NCI-H2171 (cell line): ENCODE measurements around the gene WDR86.

Experiments
- DNase-seq: peaks from one replicate; lab custom pipeline; 2025; lab: John Stamatoyannopoulos, UW

WDR86 gene

DNA sequence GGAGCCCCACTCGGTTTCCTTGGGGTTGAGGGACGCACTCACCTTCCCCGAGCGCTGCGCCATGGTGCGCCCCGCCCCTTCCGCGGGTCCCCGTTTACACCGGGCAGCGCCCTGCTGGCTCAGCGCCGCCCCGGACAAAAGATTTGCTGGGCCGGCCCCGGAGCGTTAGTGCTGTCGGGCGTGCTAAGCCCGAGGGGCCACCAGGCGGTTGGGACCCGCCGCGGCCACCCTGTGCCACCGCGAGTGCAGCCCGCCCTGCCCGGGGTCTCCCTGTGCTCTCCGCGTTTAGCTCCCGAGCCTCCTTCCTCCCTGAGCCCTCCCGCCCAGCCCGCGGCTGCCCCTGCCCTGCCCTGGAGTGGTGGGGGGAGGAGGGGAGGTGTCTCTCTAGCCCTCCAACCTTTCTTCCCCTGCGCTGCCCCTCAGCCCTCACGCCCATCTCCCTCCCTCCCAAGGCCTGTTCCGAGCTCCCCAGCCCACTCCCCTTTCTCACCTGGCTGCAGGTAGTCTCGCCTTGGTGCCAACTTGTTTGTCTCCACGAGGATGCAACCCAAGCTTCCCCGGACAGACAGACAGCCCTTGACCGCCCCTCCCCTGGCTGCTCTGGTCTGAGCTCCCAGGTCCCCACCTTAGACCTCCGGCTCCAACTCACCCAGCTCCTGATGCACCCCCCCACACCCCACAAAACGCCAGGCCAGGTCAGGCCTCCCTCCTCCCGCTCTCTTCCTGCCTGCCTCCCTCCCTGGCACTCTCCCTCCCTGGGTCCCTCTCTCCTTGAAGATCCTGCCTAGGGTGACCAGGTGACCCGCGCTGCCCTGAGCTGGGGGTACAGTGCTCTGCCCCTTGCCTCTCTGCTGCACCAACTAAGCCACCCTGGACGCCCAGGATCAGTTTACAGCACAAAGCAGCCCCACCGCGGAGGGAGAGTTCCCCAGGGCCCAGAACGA is 30.3 kb upstream of the WDR86 start, which contains the start of gene CRYGN:
Gene CRYGN (minus strand): TSS at position 287 of the 944 bp plus-strand sequence. CDS start 224 bp downstream, at position 63.
- DNase-seq, result no peak

GRCh38 chr7:151438864-151439601 is 29.2 kb upstream of the WDR86 start:
- no peak for DNase-seq

- no peak for DNase-seq
Observed at GRCh38 chr7:151437866-151438516, 28.2 kb upstream of the WDR86 start.

GRCh38 chr7:151437159-151437553 is 27.3 kb upstream of the WDR86 start:
- no peak for DNase-seq

DNA sequence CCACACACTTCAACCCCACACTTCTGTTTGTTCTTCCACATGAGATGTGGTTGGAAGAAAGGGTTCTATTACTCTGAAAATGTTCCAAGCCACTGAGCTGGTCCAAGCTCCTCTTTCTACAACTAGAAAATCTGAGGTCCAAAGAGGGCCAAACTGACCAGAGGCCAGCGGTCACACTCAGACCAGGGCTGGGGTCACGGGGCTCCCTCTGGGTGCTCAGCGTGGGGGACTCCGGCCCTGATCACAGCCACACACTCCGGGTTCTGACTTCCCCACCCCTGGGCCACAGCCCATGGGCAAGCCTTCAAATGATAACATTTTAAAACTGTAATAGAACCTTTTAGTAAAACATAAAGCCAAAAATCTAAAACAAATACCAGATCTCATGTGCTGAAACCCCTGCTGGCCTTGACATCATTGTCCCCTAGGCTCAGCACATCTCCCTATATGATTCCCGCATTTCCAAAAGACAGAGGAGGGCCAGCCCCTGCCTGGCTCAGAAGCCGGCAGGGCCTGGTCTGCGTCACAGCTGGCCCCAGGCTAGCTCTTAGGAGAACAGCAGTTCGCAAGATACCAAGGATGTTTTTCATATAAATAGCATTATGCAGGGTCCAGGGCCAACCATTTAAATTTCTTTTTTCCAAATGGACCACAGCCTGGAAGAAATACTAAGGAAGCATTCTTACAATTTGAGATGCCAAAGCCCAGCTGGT is 26.8 kb upstream of the WDR86 start:
- no peak for DNase-seq

GRCh38 chr7:151435971-151436370 is 26.1 kb upstream of the WDR86 start:
- DNase-seq, result no peak

DNA sequence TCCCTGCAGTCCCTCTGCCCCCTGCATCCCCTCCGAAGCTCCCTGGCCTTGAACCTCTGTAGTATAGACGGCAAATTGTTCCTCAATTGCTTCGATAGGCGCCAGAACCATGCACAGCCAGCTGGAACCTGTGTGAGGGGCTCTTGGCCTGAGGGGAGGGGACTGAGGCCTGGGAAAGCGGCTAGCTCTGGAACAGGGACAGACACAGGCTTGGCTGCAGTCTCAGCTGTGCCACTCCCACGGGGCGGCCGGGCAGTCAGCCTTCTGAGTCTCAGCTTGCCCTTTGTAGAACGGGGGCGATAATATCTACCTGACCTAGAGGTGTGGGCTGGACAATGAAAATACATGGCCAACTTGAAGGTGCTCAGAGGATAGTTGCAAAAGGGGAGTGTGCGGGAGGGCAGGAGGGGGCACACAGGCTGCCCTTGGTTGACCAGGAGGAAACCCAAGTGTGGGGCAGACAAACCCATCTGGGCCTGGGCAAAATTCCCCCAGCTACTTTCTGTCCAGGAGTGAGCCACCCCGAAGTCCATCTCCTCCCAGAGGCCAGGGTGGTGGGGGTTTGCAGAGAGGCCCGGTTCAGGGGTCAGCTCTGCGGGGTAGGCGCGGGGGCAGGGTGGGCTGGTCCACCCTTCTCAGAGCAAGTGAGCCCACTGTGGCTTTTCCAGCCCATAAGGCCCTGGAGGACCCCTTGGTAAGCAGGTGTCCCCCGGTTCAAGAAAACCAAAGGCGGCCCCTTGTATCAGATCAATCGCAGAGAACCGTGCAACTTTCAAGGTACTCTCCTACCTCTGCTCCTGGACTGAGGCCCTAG is 25.5 kb upstream of the WDR86 start:
- no peak for DNase-seq

GRCh38 chr7:151434549-151434948 is 24.7 kb upstream of the WDR86 start:
- DNase-seq, result no peak

GRCh38 chr7:151433721-151434400 is 24.0 kb upstream of the WDR86 start:
- no peak for DNase-seq

DNA sequence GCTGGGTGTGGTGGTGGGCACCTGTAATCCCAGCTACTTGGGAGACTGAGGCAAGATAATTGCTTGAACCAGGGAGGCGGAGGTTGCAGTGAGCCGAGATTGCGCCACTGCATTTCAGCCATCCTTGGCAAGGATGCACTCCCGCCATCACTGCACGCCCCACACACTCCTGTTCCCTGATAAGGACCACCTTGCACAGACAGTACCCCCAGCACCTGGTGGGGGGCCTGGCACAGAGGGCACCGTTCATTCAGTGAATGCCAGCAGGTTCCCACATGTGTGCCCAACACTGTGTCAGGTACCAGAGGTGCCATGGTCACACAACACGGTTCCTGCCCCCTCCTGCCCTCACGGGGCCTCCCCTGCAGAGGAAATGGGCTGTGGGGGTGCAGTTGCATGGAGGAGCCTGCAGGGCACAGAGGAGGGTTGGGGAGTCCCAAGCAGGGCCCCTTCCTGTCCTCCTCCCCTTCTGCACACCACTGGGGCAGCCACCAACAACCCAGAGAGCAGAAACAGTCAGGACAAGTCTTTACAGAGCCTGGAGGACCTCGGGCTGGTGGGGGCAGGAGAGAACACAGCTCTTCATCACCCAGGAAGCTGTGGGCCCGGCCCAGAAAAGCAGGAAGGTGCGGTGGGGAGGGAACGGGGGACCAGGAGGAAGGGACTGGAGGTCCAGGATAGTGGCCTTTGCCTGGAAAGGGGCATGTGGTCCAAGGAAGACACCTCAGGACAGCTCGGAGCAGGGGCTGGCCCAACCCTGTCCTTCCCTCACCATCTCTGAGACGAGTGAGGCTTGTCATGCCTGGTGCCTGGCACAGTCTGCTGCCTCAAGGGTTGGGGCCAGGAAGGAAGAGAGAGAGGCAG is 23.1 kb upstream of the WDR86 start:
- no peak for DNase-seq

GRCh38 chr7:151431768-151432311 is 22.0 kb upstream of the WDR86 start:
- DNase-seq, result no peak

- DNase-seq, result no peak
Observed at GRCh38 chr7:151431281-151431767, 21.5 kb upstream of the WDR86 start.

DNA sequence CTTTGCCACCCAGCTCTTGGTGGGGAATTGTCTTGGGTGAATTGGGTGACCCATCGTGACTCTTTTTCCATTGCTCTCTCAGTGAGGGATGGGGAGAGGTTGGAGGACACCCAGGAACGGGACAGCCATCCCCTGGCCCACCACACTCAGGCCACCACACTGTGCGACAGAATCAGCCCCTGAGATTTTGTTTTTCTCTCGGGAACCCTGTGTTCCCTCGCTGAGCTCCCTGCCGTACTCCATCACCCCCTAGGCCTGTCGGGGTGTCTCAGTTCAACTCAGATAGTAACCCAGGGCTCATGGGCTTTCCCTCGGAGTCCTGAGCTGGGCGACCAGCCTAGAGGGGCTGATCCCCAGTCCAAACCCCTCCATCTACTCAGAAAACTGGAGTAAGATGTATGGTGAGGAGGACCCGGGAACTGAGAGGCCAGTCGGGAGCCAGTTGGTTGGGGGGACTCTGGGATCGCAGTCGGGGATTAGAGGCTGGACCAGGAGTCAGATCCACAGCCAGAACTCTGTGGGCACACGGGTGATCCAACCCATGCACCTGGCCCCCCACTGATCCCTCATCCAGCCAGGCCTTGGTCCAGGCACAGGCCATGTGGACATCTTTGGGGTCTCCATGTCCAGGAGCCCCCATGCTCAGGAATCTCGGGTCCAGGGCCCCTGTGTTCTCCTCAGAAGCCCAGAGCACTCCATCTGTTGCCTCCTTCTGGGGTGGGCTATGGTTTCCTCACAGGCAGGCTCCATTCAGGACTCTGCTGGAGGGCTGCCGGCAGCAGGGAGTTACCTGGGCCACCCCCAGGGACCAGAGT is 20.8 kb upstream of the WDR86 start:
- no peak for DNase-seq

DNA sequence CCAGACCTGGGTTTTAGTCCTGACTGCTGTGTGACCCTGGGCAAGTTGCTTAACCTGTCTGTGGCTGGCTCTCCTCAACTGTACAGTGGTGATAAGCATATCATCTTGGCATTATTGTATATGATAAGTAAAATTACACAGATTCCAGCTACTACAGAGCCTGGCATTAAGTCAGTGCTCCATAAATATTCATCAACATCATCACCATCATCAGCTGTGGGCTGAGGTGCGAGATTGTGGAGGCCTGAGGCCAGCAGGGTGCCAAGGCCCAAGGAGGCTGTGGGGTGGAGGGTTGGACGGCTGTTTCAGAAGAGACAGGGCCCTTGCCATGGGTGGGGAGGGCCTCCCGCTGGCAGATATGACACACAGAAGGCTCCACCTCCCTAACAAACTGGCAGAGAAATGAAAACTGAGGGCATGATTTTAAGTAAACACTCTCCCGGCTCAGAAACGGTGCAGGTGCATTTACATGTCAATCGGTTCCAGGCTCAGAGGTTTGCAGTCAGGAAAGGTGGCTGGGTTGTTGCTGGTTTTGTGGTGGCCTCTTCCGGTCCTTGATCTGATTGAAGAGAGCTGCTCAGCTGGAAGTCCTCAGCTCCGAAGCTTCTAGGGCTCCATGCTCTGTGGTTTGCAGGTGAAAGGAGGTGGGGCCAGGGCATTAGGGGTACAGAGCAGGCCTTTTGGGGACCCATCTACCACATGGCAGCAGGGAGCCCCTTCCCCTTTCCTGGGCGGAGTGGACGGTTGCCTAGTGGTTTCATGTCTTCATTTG is 19.9 kb upstream of the WDR86 start:
- DNase-seq, result no peak

GRCh38 chr7:151429237-151429559 is 19.4 kb upstream of the WDR86 start:
- DNase-seq, result no peak

- DNase-seq, result no peak
Observed at GRCh38 chr7:151428378-151429236, 18.8 kb upstream of the WDR86 start.
